H1 (cell line): Measurements from ENCODE around the gene IL1R1.

Source experiments
- CHD2 ChIP-seq: IDR thresholded peaks from 2 replicates; pipeline ENCODE4 v1.6.1; 2012; ENCODE audit warnings: low read length, improper control_type of control experiment
- POLR2AphosphoS5 ChIP-seq: IDR thresholded peaks from 2 replicates; pipeline ENCODE4 v1.6.1; 2011; ENCODE audit warnings: low read depth, low read length
- SP2 ChIP-seq: IDR thresholded peaks from 2 replicates; pipeline ENCODE4 v1.6.1; 2012; ENCODE audit warnings: mild to moderate bottlenecking, low read length, inconsistent platforms
- SUZ12 ChIP-seq: fragments of 200-600 bp; sonication (generic); IDR thresholded peaks from 2 replicates; pipeline ENCODE4 v1.6.1; 2012; ENCODE audit warnings: mild to moderate bottlenecking, inconsistent platforms, low read length, moderate library complexity, mixed read lengths
- TCF12 ChIP-seq: IDR thresholded peaks from 2 replicates; pipeline ENCODE4 v1.6.1; 2011; ENCODE audit warnings: low read depth, mild to moderate bottlenecking, low read length
- TEAD4 ChIP-seq: IDR thresholded peaks from 2 replicates; pipeline ENCODE4 v1.6.1; 2012; ENCODE audit warnings: low read depth, low read length, inconsistent platforms, mixed read lengths
- ZNF274 ChIP-seq: IDR thresholded peaks from 2 replicates; pipeline ENCODE4 v1.7.0; 2012; ENCODE audit warnings: low read length, borderline replicate concordance; ENCODE audit errors: extremely low read depth
- TF ChIP-seq, protein P1 (sequence below), 3 experiments: IDR thresholded peaks; 1 replicate in 2 of 3; 2 replicates in 1 of 3; pipeline versions ENCODE4 v1.5.1 to v1.6.1; 2011; ENCODE audit warnings: low read length in 3 of 3, mild to moderate bottlenecking in 3 of 3, inconsistent platforms in 2 of 3, low read depth in 1 of 3, moderate library complexity in 1 of 3; ENCODE audit not compliant: insufficient read depth in 1 of 3; ENCODE audit errors: control extremely low read depth in 1 of 3

- TF ChIP-seq, protein P1, sequence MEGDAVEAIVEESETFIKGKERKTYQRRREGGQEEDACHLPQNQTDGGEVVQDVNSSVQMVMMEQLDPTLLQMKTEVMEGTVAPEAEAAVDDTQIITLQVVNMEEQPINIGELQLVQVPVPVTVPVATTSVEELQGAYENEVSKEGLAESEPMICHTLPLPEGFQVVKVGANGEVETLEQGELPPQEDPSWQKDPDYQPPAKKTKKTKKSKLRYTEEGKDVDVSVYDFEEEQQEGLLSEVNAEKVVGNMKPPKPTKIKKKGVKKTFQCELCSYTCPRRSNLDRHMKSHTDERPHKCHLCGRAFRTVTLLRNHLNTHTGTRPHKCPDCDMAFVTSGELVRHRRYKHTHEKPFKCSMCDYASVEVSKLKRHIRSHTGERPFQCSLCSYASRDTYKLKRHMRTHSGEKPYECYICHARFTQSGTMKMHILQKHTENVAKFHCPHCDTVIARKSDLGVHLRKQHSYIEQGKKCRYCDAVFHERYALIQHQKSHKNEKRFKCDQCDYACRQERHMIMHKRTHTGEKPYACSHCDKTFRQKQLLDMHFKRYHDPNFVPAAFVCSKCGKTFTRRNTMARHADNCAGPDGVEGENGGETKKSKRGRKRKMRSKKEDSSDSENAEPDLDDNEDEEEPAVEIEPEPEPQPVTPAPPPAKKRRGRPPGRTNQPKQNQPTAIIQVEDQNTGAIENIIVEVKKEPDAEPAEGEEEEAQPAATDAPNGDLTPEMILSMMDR (IDR thresholded peaks at IDR 0.05; ENCODE audit: control extremely low read depth in 1 of 3, insufficient read depth in 1 of 3, low read depth in 1 of 3, low read length in 3 of 3) = no peak
- no peak for TF ChIP-seq TCF12
- no peak for TF ChIP-seq TEAD4
- no peak for TF ChIP-seq CHD2
- no peak for TF ChIP-seq POLR2AphosphoS5
- no peak for TF ChIP-seq SUZ12
- no peak for TF ChIP-seq SP2
- no peak for TF ChIP-seq ZNF274
These were observed 41.3 kb upstream of the IL1R1 start for GRCh38 chr2:102101097-102101848.
